Activated T-cell treated with anti-CD3 and anti-CD28 coated beads, Interleukin-2, amount 50 U/mL, for 48 hours (primary cell): Measurements from ENCODE around the gene RTKN.

Experiments used
- DNase-seq, 2 experiments: peaks; one replicate each; pipeline ENCODE4 v3.0.0-alpha.2; 2020

RTKN gene

GRCh38 chr2:74375838-74376237 is 65.9 kb downstream of the RTKN start:
- no peak for DNase-seq
